NCI-H1092 treated with DMSO at 0.1 percent for 48 hours (cell line): ENCODE measurements around the gene UNC5A.

Experiments used
- DNase-seq: peaks from one replicate; lab custom pipeline; 2025; lab: John Stamatoyannopoulos, UW

The UNC5A gene

GRCh38 chr5:176880366-176881020 is 70.1 kb downstream of the UNC5A start:
- no peak for DNase-seq

GRCh38 chr5:176881021-176881749 is 70.8 kb downstream of the UNC5A start:
- no peak for DNase-seq

GRCh38 chr5:176881816-176882566 is 71.6 kb downstream of the UNC5A start:
- DNase-seq: no peak

GRCh38 chr5:176882567-176882903 is 72.2 kb downstream of the UNC5A start:
- DNase-seq: no peak

DNA sequence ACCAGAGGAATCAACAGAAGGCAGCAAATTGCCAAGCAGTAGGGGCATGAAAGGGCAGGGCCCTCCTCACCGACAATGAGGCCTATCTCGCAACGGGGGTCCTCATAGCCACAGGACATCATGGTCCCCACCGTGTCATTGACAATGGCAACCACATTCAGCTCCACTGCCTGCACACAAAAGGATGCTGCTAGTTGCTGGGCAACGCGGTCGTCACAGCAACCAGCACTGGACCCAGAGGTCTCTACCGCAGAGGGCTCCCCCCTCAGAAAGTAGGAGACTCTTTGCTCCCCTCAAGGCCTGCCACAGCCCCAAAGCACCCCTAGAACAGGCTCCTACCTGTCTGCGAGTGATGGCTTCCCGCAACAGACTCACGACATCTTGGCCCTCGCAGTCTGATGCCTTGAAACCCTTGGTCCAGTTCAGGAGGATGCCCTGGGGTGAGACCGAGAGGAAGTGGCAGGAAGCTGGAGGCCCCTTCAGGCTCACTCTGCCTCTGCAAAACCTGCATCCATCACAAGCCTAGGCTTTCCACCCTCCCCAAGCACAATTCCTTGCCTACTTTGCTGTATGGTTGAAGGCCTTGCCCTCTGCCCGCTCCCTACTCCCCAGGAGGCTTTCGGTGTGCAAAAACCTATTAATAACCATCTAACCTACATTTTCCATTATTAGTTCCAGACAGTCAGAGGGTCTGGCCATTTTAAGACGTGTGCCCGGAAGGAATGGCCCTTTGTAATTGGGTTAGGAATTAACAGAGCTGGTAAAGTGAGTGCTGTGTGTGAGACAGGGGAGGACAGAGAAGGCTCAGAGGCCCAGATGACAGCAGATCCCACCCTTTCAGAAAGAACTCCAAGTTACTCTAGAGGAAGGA is 73.6 kb downstream of the UNC5A start:
- DNase-seq: no peak

DNA sequence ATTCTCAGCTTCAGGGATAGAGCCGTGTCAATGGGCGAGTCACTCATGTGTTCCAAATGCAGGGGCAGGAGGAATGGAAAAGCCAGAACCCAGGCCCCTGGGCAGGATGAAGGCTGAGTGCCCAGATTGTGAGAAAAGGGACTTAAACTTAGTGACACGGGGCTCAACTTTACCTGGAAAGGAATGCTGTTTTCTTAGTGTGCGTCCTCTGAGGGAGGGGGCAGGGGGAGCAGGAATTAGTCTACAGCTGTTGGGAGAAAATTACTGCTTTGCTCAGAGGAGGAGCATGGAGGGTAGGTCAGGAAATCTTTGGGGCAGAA is 74.2 kb downstream of the UNC5A start:
- DNase-seq: no peak

- DNase-seq: no peak
These were observed 76.2 kb downstream of the UNC5A start for GRCh38 chr5:176886336-176887251.

DNA sequence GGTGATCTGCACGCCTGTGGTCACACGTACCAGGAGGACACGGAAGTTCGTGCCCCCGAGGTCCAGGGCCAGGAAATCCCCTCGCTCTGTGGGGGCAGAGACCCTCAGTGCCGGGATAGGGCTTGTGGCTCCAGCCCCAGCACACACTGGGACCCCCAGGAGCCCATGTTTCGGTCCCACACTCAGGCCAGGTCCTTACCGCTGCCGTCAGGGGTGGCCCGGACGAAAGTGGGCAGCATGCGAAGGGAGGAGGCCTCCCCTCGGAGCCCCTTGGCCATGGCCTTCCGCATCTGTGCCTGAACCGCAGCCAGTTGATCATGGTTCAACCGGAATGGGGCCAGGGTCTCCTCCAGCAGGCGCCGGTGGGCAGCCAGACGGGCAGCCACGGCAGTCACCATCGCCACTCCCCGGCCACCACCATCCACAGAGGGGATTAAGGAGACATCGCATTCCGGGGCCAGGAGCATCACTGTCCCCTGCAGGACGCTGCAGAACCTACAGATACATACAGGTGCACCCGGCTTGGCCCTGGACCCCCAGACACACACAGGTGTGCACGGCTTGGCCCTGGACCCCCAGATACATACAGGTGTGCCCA is 77.0 kb downstream of the UNC5A start:
- no peak for DNase-seq

- DNase-seq: no peak
These were observed 77.9 kb downstream of the UNC5A start for GRCh38 chr5:176888016-176888864.

GRCh38 chr5:176888865-176889165 is 78.5 kb downstream of the UNC5A start:
- no peak for DNase-seq

DNA sequence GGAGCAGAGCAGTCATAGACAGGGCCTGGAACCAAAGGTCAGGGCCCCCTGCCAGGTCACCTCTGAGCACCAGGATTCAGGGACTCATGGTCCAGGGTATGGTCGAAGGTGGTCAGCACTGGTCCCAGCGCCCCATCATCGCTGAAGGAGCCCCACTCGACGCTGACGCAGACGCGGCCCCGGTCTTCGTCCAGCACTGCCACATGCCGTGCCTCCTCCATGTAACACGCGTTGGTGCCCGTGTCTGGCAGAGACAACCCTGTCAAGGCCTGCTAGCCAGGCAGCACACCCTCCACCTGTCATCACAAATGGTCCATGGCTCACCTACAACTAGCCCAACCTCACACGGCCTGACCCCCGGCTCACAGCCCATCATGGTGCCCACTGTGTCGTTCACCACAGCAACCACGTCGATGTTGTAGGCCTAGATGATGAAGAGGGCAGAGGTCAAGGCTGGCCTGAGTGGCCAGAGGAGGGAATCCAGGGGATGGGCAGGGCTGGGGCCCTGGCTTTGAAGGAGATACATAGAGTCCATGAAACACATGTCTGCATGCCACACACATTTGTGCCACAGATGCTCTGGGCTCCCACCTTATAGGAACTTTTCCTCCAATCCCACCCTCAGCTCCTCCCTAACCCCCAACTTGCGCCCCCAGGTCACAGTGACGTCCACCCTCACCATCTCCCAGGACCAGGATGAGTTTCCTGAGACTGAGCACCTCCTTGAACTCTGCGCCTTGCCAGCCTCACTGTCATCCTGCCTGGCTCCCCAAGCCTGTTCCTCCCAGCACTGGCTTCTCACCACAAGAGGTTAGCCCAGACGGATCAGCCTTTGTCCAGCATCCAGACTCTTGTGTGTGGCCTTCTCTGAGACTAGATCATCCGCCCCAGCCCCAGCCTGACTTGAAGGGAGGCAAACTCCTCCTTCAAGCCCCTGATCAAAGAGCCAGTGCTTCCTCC is 79.2 kb downstream of the UNC5A start:
- no peak for DNase-seq

GRCh38 chr5:176890455-176891330 is 80.3 kb downstream of the UNC5A start:
- no peak for DNase-seq

GRCh38 chr5:176891331-176891958 is 81.1 kb downstream of the UNC5A start:
- no peak for DNase-seq

DNA sequence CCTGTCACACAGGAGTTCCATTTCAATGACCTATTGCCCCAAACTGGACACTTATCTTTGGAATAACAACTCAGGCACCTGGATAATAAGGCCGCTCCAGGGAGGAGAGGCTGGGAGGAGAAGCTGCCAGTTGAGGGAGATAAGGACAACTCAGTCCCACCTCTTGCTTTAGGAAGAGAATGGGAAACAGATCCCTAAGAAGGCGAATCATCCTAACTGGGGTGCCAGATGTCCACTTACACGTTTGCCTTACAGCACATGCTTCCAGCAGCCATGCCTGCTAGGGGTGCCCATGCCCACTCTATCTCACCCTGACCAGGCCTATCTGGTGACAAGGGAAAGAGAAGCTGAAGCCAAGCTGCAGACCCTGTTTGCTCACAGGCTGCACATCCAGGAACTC is 82.3 kb downstream of the UNC5A start:
- DNase-seq: no peak

GRCh38 chr5:176894298-176894697 is 83.9 kb downstream of the UNC5A start:
- DNase-seq: no peak

DNA sequence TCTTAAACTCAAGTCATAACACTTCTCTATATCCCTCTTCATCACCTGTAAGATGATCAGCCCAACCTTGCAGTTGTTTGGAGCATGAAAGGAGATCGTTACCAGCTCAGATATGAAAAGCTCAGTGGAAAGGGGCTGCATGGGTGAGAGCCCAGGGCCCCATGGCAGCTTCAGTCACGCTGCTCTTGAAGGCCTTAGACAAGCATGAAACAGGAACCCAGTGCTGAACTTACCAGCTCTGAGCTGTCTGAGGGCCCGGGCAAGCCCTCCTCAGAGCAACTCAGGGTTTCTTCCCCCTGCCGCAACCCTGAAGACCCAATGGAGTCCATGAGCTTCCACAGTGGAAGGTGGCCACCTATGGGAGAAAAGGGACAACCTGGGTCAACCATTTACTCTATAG is 85.5 kb downstream of the UNC5A start:
- no peak for DNase-seq

- no peak for DNase-seq
These were observed 86.9 kb downstream of the UNC5A start for GRCh38 chr5:176897263-176897662.
